HFF-Myc (cell line): ENCODE measurements around the gene SLC35E4.

Experiments
- DNase-seq: peaks from one replicate; pipeline ENCODE4 v3.0.0-alpha.2; 2011; ENCODE audit warnings: low read depth; ENCODE audit errors: extremely low read depth
- H3K4me3 ChIP-seq: replicated peaks from 2 replicates; pipeline ENCODE4 v1.5.1; 2011; ENCODE audit warnings: low read depth, mild to moderate bottlenecking, control low read depth, low read length
- CTCF ChIP-seq: IDR thresholded peaks from 2 replicates; pipeline ENCODE4 v1.5.1; 2012; ENCODE audit warnings: mild to moderate bottlenecking, low read depth, low read length, control low read depth; ENCODE audit errors: missing control alignments

The SLC35E4 gene

GRCh38 chr22:30649430-30650007, 13.9 kb downstream of the SLC35E4 start:
- H3K4me3 ChIP-seq: no peak overlapping the region
- TF ChIP-seq CTCF: no peak
- DNase-seq: peak; percentile 58

- TF ChIP-seq CTCF: no peak
- DNase-seq: no peak
- no peak overlapping the region for H3K4me3 ChIP-seq
Measured at GRCh38 chr22:30650508-30651116, 15.0 kb downstream of the SLC35E4 start.

- no peak overlapping the region for H3K4me3 ChIP-seq
- TF ChIP-seq CTCF: no peak
- DNase-seq: no peak
Measured at GRCh38 chr22:30652852-30653251, 17.3 kb downstream of the SLC35E4 start.

- no peak for DNase-seq
- H3K4me3 ChIP-seq: no peak overlapping the region
- TF ChIP-seq CTCF: no peak
Measured at GRCh38 chr22:30654361-30654760, 18.8 kb downstream of the SLC35E4 start.

GRCh38 chr22:30655532-30655931, 20.0 kb downstream of the SLC35E4 start:
- no peak overlapping the region for H3K4me3 ChIP-seq
- no peak for DNase-seq
- no peak for TF ChIP-seq CTCF

GRCh38 chr22:30662040-30662439, 26.5 kb downstream of the SLC35E4 start:
- TF ChIP-seq CTCF: no peak
- DNase-seq: no peak
- no peak overlapping the region for H3K4me3 ChIP-seq

GRCh38 chr22:30664798-30665197, 29.2 kb downstream of the SLC35E4 start:
- DNase-seq: no peak
- no peak overlapping the region for H3K4me3 ChIP-seq
- TF ChIP-seq CTCF: no peak
